DMS114 treated with DMSO at 0.1 percent for 48 hours (cell line): ENCODE measurements around the gene PDE6B.
"Not testable (repeated sequence)": the region's sequence is repeated elsewhere in the genome, so short reads cannot be mapped to it uniquely, and the experiment has no call there.

Experiments
- DNase-seq: peaks from one replicate; lab custom pipeline; 2025; ENCODE audit not compliant: unreplicated experiment; lab: John Stamatoyannopoulos, UW

Gene PDE6B

DNA sequence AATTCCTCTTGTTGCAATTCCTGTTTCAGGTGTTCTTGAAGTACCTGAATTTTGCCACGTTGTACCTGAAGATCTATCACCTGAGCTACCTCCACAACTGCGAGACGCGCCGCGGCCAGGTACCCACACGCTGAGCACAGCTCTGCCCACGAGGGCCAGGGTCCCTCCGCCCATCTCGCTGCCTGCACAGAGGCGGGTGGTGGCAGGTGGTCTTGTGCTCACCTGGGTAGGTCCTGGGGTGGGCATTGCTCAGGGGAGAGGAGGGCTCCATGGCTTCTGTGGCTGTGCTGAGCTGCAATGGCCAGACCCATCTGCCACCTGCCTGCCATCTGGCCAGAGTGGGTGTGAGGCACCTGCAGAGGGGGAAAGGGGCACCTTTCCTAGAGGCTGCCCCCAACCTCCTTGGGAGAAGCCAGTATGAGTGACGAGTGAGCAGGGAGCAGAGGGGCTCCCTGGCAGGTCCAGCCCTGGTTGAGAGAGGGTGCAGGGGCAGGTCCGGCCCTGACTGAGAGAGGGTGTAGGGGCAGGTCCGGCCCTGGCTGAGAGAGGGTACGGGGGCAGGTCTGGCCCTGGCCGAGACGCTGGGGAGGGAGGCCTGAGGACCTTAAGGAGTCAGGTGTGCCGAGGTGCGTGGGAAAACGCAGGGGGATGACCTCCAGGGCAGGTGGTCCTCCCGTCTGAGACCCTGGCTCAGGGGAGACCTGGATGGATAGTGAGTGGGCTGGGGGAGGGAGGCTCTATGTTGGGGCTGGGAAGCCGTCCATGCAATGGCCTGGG, 10.7 kb downstream of the PDE6B start:
- DNase-seq: no peak

DNA sequence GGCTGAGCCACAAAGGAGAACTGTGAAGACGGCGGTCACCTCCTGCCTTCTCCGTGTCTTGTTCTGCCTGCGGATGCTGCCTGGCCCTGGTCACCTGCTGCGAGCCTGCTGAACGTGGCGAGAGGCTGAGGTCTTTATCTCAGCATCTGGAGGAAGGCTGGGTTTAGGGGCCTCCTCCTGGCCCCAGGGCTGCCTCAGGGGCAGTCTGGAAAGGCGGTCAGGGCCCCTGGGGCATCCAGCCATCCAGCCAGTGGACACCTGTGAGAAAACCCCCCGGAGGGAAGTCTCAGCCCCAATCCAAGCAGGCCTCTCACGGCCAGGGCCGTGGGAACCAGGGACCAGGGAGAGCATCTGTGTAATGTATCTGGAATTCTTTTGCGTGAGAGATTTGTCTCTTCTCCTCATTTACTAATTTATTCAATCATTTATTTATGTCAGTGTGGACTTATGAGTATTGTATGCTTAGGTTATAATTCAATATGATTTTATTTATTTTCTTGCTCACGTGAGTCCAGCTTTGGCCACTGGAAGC, 11.3 kb downstream of the PDE6B start:
- DNase-seq: no peak

DNA sequence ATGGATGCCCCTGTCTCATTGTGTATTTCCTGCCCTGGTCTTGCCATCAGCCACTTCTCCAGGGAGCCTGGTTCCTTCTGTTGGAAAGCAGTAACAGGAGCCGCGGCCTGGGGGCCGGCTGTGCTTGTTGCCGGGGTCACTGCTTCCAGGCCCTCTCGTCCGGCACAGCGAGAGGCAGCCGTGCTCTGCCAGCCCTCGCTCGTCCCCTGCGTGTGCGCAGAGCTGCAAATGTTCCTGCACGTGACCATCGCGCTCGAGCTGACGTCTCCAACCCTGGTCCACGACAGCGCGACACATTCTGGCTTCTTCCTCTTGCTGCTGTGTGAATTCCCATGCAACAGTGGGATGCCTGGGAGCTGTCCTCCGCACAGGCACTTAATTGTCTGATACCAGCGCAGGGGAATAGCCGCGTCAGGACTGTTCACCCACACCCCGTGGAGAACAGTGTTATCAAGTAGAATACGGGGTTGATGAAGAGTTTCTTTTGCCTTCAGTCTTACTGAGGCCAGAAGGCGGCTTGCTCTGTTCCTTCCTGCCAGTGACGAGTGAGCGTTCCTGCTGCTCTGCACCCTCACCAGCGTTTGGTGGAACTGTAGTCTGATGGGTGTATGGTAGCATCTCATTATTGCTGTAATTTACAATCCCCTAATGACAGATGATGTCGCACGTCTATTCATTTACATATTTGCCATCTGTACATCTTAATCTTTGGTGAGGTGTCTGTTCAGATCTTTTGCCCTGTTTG, 12.3 kb downstream of the PDE6B start:
- no peak for DNase-seq

DNA sequence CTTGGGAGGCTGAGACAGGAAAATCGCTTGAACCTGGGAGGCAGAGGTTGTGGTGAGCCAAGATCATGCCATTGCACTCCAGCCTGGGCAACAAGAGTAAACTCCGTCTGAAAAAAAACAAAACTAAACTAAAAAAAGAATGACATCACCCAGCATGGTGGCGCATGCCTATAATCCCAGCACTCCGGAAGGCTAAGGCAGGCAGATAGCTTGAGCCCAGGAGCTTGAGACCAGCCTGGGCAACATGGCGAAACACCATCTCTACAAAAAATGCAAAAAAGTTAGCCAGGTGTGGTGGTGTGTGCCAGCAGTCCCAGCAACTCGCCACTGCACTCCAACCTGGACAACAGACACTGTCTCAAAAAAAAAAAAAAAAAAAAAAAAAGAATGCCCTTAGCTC, 17.0 kb downstream of the PDE6B start:
- DNase-seq: not testable (repeated sequence)

DNA sequence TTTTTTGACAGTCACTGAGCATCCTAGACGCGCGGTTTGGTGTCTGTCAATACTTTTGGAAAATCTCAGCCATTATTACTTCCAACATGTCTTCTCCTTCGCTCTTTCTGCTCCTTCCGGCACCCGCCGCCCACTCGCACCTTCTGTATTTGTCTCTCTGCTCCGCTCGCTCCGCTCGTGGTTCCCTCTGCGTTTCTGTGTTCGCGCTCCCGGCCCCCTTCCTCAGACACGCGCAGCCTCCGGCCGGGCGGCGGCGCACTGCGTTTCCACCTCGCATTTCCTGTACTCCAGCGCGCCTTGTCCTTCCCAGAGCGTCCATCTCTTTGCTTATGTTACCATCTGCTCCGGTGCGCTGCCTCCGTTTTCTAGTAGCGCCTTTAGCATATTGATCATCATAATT, 21.1 kb downstream of the PDE6B start:
- DNase-seq: no peak

DNA sequence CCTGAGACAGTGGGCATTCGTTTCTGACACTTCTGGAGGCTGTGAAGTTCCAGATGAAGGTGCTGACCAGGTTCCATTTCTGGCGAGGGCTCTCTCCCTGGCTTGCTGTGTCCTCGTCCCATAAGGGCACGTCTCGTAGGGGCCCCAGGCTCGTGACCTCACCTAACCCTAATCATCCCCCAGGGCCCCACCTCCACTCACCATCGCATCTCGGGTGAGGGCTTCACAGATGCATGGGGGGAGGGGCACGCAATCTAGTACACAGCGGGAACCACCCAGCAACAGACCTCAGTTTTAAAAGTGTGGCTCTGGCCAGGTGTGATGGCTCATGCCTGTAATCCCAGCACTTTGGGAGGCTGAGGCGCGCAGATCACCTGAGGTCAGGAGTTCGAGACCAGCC, 22.1 kb downstream of the PDE6B start:
- no peak for DNase-seq

DNA sequence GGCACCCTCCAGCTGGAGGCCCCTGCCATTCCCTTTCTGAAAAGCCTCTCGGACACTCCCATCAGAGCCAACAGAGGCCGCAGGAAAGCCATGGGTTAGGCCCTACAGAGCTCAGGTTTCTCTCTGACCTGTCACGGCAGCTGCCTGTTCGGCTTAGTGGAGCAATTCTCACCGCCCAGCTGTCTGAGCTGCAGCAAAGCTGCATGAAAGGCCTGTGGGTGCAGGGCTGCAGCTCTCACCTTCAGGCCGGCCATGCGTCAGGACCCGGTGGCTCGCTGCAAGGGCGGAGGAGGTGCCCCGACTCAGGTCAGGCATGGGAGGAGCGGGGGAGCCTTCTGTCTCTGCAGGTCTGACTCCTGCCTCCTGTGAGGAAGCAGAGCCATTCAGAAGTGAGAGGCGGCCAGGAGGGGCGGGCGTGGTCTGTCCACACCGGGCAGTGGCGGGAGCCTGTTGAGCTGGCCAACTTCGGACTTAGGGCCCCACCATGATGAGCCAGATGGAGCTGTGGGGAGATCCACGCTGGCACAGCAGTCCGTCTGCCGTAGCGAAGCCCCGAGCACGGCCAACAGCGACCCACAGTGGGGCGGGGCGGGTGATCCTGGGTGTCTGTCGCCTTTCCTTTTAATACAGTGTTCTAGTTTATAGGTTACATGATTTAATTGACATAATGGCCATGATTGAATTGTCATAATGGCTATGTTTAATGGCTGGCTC, 23.4 kb downstream of the PDE6B start:
- DNase-seq: no peak

DNA sequence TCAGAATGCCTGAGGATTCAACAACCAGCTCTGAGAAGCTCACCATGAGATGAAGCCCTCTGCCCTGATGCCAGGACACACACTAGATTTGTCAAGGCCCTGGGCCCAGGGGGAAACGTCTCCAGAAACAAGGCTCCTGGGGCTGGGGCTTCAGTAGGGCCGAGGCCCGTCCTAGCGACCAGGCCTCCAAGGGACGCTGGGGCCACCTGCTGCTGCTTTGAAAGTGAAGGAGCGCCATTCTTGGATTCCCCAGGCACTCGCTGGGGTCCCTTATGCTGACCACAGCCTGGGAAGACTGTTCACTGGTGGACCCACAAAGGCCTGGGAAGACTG, 23.9 kb downstream of the PDE6B start:
- no peak for DNase-seq

DNA sequence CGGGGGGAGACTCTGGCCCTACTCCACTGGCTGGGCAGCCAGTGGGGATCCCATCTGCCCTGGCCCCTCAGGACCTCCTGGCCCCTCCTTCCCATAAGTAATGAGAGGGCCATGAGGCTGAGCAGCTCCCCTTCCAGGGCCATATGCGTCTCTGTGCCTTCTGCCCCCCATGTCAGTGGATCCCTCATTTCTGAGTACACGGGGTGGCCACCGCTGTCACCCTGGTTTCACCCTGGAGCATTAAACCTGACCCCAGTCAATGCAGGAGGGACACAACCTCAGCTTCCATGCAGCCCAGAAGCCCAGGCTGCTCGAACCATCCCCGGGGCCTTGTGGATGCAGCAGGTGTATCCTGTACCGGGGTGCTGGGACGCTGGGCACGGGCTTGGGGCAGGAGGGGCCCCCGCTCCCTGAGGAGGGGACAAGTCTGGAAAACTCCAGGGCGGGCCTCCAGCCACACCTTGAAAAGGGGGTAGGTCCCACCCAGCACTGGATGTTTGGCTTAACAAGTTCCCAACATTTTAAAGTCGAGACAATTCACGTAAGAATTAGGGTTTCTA, 24.5 kb downstream of the PDE6B start:
- no peak for DNase-seq

DNA sequence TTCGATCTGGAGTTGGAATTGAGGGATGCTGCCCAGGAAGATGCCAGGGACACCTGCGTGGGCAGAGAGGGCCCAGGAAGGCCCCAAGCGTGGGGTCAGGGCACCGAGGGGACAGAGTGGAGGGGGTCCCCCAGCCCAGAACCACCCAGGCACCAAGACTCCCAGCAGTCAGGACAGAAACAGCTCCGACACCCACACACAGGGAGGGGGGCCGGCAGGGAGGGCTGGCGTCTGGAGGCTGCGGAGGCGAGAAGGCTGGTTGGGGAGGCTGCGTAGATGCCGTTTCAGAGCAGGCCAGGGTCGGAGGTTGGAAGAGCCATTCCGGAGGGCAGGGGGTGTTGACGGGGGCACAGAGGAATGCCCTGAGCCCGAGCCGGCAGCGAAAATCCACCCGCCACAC, 25.1 kb downstream of the PDE6B start:
- no peak for DNase-seq

DNA sequence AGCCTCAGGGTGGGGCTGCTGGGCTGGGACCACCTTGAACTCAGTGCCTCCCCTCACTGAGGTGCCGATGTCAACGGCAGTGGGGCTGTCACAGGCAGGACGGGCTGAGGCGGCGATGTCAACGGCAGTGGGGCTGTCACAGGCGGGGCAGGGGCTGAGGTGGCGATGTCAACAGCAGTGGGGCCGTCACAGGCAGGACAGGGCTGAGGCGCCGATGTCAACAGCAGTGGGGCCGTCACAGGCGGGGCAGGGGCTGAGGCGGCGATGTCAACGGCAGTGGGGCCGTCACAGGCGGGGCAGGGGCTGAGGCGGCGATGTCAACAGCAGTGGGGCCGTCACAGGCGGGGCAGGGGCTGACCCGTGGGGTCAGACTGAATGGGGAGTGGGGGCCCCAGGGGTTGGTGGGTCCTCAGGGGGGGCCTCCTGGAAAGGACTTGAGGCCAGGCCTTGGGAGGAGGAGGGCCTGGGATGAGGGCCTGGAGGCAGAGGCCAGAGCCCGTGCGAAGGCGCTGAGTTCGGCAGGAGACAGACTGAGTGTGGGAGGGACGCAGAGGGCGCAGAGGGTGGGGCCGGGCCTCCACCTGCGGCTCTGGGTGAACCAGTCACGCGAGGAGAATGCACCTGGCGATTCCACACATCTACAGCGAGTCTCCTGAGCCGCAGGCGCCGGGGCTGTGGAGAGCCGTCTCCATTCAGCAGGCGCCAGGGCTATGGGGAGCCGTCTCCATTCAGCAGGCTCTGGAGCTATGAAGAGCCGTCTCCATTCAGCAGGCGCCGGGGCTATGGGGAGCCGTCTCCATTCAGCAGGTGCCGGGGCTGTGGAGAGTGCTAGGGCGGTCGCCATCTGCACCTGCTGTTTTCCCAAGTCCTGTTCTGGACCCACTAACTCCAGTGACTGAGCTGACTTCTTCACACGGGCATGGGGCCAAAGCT, 25.8 kb downstream of the PDE6B start:
- no peak for DNase-seq

DNA sequence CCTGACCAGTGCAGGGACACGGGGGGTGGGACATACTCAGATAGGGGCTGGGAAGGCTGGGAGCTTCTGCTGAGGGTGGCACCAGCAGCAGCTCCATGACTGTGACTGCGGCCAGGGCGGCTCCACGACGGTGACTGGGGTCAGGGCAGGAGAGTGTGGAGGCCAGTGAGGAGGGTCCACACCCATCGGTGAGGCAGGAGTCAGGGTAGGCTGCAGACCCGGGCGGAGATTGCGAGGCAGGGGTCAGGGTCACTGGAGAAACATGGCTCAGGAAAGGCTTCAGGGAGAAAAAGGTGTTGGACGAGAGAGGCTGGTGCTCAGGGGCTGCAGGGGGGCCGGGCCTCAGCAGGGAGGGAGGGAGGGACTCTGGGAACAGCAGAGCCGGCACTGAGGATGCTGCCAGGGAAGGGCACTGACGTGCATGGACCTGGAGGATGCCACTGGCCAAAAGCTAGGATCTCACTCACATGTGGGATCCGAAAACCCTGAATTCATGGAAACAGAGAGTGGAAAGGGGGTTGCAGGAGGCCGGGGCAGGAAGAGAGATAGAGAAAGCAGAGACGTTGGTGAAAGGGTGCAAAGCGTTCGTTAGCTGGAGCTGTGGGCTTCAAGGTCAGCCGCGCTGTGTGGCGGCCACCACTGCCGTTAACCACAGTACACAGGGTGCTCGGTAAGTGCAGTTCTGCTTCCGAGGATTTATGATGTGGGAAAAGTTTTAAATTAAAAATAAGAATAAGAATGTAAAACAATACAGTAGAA, 26.7 kb downstream of the PDE6B start:
- DNase-seq: no peak

DNA sequence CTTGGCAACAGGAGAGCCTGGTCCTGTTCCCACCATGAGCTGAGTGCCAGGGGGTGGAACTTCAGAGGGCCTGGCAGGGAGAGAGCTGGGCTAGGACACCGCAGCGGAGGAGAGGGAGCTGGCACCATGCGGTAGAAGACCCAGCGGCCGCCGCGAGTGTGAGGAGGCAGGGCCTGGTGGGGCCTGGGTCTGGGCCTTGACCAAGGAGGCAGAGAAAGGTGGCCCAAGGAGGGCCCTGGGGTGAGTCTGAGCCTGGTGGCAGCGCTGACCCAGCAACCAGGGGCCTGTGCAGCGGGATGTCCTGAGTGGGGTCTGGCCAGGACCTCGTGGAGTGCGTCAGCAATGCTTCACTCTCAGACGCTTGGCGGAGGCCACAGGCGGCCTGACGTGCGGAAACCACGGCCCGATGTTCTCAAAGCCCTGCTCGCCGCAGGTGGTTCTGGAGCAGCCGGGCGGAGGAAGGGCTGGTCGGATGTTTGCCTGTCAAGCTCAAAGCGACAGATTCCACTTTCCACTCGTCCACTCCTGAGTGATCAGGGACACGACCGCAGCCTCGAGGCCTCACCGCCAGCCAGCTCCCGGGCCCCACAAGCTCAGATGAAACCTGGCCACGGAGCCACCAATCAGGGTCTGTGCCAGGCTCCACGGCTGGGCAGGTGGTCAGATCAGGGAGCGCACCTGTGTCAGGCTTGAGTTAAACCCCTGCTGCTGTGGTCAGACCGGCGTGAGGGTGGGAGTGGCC, 27.9 kb downstream of the PDE6B start:
- no peak for DNase-seq

DNA sequence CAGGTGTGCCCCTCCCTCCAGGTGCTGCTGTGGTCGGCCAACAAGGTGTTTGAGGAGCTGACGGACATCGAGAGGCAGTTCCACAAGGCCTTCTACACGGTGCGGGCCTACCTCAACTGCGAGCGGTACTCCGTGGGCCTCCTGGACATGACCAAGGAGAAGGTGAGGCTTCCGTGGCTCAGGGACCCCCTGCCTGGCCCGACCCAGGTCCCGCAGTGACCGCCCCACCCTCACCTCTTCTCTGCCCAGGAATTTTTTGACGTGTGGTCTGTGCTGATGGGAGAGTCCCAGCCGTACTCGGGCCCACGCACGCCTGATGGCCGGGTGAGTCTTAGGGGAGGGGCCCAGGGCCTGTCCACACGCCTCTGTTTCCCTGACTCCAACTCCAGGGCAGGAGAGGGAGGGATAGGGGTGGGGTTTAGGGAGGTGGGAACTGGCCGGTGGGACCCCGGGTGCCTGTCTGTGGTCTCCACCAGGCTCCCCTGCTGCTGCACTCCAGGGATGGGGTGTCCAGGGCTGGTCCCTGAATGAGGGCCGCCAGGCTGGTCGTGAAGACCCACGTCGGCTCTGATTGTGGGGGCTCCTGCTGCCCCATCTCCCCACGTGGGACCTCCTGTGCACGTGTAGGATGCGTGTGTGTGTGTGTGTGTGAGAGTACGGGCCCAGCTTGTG, 28.6 kb downstream of the PDE6B start:
- no peak for DNase-seq

DNA sequence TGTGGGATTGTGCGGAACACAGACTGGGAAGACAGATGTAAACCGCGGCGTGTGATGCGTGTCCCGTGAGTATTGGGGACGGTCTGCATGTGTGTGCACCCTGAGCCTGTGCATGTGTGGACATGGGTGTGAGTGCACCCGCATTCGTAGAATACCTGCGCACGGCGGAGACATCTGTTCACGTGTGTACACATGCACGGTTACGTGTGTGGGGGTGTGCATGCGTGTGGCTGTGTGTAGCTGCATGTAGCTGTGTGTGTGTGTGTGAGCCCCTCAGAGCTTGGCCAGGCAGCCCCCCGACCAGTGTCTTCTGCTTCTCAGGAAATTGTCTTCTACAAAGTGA, 29.1 kb downstream of the PDE6B start:
- no peak for DNase-seq

DNA sequence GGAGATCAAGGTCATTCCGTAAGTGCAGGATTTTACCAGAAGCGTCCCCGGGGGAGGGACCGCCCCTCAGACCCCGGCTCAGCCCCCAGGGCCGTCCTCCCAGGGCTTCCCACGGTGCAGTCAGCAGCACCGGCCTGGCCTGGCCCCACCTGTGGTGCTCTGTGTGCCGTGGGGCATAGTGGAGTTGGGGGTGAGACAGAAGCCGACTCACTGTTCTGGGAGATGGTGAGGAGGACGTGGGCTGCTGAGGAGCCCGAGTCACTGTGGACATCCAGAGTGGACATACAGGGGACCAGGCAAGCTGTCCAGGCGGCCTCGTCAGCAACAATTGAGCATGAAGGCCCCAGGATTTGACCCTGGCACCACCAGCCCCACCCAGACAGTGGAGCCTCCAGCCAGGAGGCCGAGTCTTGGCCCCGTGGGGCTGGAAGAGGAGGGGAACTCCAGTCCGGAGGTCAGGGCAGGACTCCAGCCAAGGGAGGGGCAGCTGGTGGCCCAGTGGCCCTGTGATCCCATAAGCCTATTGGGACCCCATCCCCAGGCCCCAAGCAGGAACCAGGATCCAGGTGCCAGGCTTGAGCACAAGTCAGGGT, 29.6 kb downstream of the PDE6B start:
- DNase-seq: no peak

DNA sequence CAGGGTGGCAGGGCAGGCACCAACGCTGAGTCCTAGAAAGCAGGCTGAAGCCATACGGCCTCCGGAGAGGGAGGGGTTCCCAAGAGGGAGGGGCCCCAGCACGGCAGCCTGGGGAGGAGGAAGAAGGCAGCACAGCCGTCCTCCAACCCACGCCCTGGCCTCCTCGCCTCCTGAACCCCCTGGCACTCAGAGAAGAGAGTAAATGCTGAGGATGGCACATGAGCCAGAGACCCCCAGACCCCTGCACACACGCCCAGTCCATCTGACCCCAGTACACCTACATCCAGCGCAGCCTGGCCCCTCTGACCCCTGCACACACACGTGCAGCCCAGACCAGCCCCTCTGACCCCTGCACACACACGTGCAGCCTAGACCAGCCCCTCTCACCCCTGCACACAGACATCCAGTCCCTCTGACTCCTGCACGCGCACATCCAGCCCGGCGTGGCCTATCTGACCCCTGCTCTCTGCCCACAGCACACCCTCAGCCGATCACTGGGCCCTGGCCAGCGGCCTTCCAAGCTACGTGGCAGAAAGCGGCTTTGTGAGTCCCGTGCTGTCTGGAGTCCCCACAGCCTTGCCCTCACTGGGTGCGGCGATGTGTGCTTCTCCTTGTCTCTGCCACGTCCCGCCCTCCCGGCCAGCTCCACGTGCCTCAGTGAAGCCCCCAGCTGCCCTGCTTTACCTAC, 30.2 kb downstream of the PDE6B start:
- no peak for DNase-seq
